H1 (cell line): ENCODE results near the gene PANX2. TPM values are rescaled to one million over a fixed set of nuclear protein-coding genes. Genes with fewer than 3 reads are reported as not detected.

ENCODE experiments used
- CTCF ChIA-PET: fragments of 300-600 bp; sonication (Branson Sonifier 250); formaldehyde crosslinking; loops from one replicate; lab custom pipeline; 2021; ENCODE audit not compliant: partially characterized antibody; lab: Charles Lee
- POLR2A ChIA-PET: fragments of 300-600 bp; sonication (Branson Sonifier 250); formaldehyde crosslinking; loops from one replicate; lab custom pipeline; 2021; ENCODE audit warnings: inconsistent platforms; ENCODE audit not compliant: partially characterized antibody; lab: Charles Lee
- DNase-seq, 2 experiments: peaks; one replicate each; pipeline versions ENCODE4 v3.0.0 to v3.0.0-alpha.2; 2010 to 2022; ENCODE audit warnings: low spot score in 2 of 2, low read depth in 1 of 2, mixed read lengths in 1 of 2
- FAIRE-seq: peaks from 2 replicates; lab custom pipeline; 2011; peaks lifted over from hg19 to GRCh38; lab: Jason Lieb, UNC
- H2AFZ ChIP-seq: 2 replicates; pipeline ENCODE4 v1.8.1; 2012; ENCODE audit warnings: low read length, inconsistent platforms
- H2AK5ac ChIP-seq: 2 replicates; pipeline ENCODE4 v1.6.1; 2013; ENCODE audit warnings: low read depth, low read length
- H2BK120ac ChIP-seq: replicated peaks from 2 replicates; pipeline ENCODE3; 2013; ENCODE audit warnings: low read depth, low read length, inconsistent platforms
- H2BK12ac ChIP-seq: 2 replicates; pipeline ENCODE4 v1.6.1; 2013; ENCODE audit warnings: low read depth, low read length
- H2BK15ac ChIP-seq: 2 replicates; pipeline ENCODE4 v1.6.1; 2013; ENCODE audit warnings: low read length
- H2BK20ac ChIP-seq: 2 replicates; pipeline ENCODE4 v1.6.1; 2013; ENCODE audit warnings: low read length
- H2BK5ac ChIP-seq: 2 replicates; pipeline ENCODE4 v1.6.1; 2013; ENCODE audit warnings: low read depth, low read length
- H3K14ac ChIP-seq: 2 replicates; pipeline ENCODE4 v1.6.1; 2013; ENCODE audit warnings: inconsistent platforms; ENCODE audit not compliant: insufficient read length
- H3K18ac ChIP-seq: 2 replicates; pipeline ENCODE4 v1.6.1; 2013; ENCODE audit warnings: low read length; ENCODE audit errors: extremely low read depth
- H3K23ac ChIP-seq: 2 replicates; pipeline ENCODE4 v1.6.1; 2013; ENCODE audit warnings: inconsistent platforms; ENCODE audit not compliant: insufficient read length
- H3K23me2 ChIP-seq: 2 replicates; pipeline ENCODE4 v1.6.1; 2013; ENCODE audit warnings: low read depth, low read length
- H3K27ac ChIP-seq: 2 replicates; pipeline ENCODE4 v1.6.1; 2011; ENCODE audit warnings: low read depth, low read length, inconsistent platforms
- H3K27me3 ChIP-seq, 4 experiments: replicated peaks in 1 of 4; 1 replicate in 1 of 4; 2 replicates in 3 of 4; pipeline versions ENCODE4 v1.6.1 to v1.8.1; 2011 to 2013; ENCODE audit warnings: low read length in 3 of 4, mild to moderate bottlenecking in 3 of 4, inconsistent platforms in 2 of 4, mixed read lengths in 2 of 4, moderate library complexity in 1 of 4; ENCODE audit not compliant: control insufficient read depth in 3 of 4, insufficient read depth in 3 of 4; ENCODE audit errors: extremely low read depth in 1 of 4
- H3K36me3 ChIP-seq, 4 experiments: 2 replicates each; pipeline versions ENCODE4 v1.6.1 to v1.8.1; 2011 to 2013; ENCODE audit warnings: mild to moderate bottlenecking in 4 of 4, low read length in 3 of 4, moderate library complexity in 2 of 4, control low read depth in 1 of 4, inconsistent platforms in 1 of 4; ENCODE audit not compliant: insufficient read depth in 4 of 4, control insufficient read depth in 2 of 4
- H3K4ac ChIP-seq: replicated peaks from 2 replicates; pipeline ENCODE3; 2013; ENCODE audit warnings: low read length, low read depth, mixed read lengths, inconsistent platforms; ENCODE audit not compliant: insufficient read length
- H3K4me1 ChIP-seq, 4 experiments: replicated peaks in 1 of 4; 1 replicate in 1 of 4; 2 replicates in 3 of 4; pipeline versions ENCODE4 v1.6.1 to v1.8.1; 2011 to 2013; ENCODE audit warnings: low read length in 3 of 4, inconsistent platforms in 2 of 4, mixed read lengths in 1 of 4; ENCODE audit not compliant: insufficient read depth in 4 of 4, control insufficient read depth in 3 of 4
- H3K4me2 ChIP-seq, 2 experiments: 2 replicates each; pipeline versions ENCODE4 v1.6.1 to v1.8.1; 2011 to 2013; ENCODE audit warnings: low read depth in 2 of 2, low read length in 2 of 2, control low read depth in 1 of 2, inconsistent platforms in 1 of 2, mild to moderate bottlenecking in 1 of 2; ENCODE audit not compliant: insufficient read depth in 1 of 2
- H3K4me3 ChIP-seq, 4 experiments: fragments of 200-600, 300-600 bp in 1 of 4; sonication (generic), shearing (Covaris generic), sonication (Bioruptor Twin) in 1 of 4; 2 replicates each; pipeline versions ENCODE4 v1.5.1 to v1.8.1; 2011 to 2016; ENCODE audit warnings: low read length in 4 of 4, low read depth in 3 of 4, control low read depth in 2 of 4, inconsistent platforms in 2 of 4, mild to moderate bottlenecking in 2 of 4, mixed read lengths in 1 of 4, moderate library complexity in 1 of 4; ENCODE audit not compliant: insufficient read depth in 2 of 4; ENCODE audit errors: extremely low read depth in 1 of 4
- H3K56ac ChIP-seq: replicated peaks from 2 replicates; pipeline ENCODE3; 2013; ENCODE audit warnings: low read depth, mild to moderate bottlenecking, mixed read lengths, low read length, inconsistent platforms; ENCODE audit not compliant: insufficient read length
- H3K79me1 ChIP-seq: 2 replicates; pipeline ENCODE4 v1.6.1; 2013; ENCODE audit warnings: low read depth, low read length, control low read depth
- H3K79me2 ChIP-seq, 2 experiments: 2 replicates each; pipeline versions ENCODE4 v1.6.1 to v1.8.1; 2012 to 2013; ENCODE audit warnings: low read length in 2 of 2, mild to moderate bottlenecking in 2 of 2, inconsistent platforms in 1 of 2; ENCODE audit not compliant: insufficient read depth in 2 of 2, control insufficient read depth in 1 of 2
- H3K9ac ChIP-seq, 4 experiments: replicated peaks in 1 of 4; 1 replicate in 1 of 4; 2 replicates in 3 of 4; pipeline versions ENCODE4 v1.6.1 to v1.8.1; 2011 to 2013; ENCODE audit warnings: low read depth in 3 of 4, low read length in 3 of 4, control low read depth in 2 of 4, mild to moderate bottlenecking in 2 of 4, moderate library complexity in 2 of 4, inconsistent platforms in 1 of 4; ENCODE audit errors: extremely low read depth in 1 of 4
- H3K9me3 ChIP-seq, 2 experiments: 2 replicates each; pipeline versions ENCODE4 v1.6.1 to v1.8.1; 2012 to 2013; ENCODE audit warnings: mild to moderate bottlenecking in 2 of 2, moderate library complexity in 2 of 2, control low read depth in 1 of 2, inconsistent platforms in 1 of 2, low read depth in 1 of 2, low read length in 1 of 2, mixed read lengths in 1 of 2; ENCODE audit not compliant: insufficient read depth in 2 of 2
- H4K20me1 ChIP-seq, 2 experiments: replicated peaks in 1 of 2; 2 replicates each; pipeline versions ENCODE3 to v1.8.1; 2011 to 2013; ENCODE audit warnings: inconsistent platforms in 2 of 2, low read length in 2 of 2, mild to moderate bottlenecking in 1 of 2; ENCODE audit not compliant: insufficient read depth in 2 of 2, control insufficient read depth in 1 of 2
- H4K5ac ChIP-seq: 2 replicates; pipeline ENCODE4 v1.6.1; 2013; ENCODE audit warnings: low read length, low read depth, mixed read lengths, inconsistent platforms; ENCODE audit not compliant: insufficient read length
- H4K8ac ChIP-seq: 2 replicates; pipeline ENCODE4 v1.8.0; 2013; ENCODE audit warnings: mild to moderate bottlenecking, moderate library complexity, low read length, inconsistent platforms; ENCODE audit not compliant: insufficient read depth; ENCODE audit errors: extremely low read depth
- H4K91ac ChIP-seq: replicated peaks from 2 replicates; pipeline ENCODE3; 2013; ENCODE audit warnings: low read length, mixed read lengths, inconsistent platforms; ENCODE audit not compliant: insufficient read length
- ASH2L ChIP-seq: fragments of 200-600, 300-600 bp; sonication (generic); IDR thresholded peaks from one replicate; pipeline ENCODE4 v1.7.1; 2017; ENCODE audit warnings: low read length
- BACH1 ChIP-seq: IDR thresholded peaks from 2 replicates; pipeline ENCODE4 v1.6.1; 2012; ENCODE audit warnings: low read length, improper control_type of control experiment
- CHD1 ChIP-seq: IDR thresholded peaks from 2 replicates; pipeline ENCODE4 v1.6.1; 2012; ENCODE audit warnings: low read depth, low read length, improper control_type of control experiment
- HDAC6 ChIP-seq: IDR thresholded peaks from one replicate; pipeline ENCODE4 v1.7.1; 2012; ENCODE audit warnings: low read depth, mild to moderate bottlenecking, inconsistent platforms, low read length, moderate library complexity
- KDM1A ChIP-seq: fragments of 200-600, 300-600 bp; sonication (generic); IDR thresholded peaks from 2 replicates; pipeline ENCODE4 v1.7.1; 2016; ENCODE audit warnings: mild to moderate bottlenecking, low read length, borderline replicate concordance
- NANOG ChIP-seq: IDR thresholded peaks from 2 replicates; pipeline ENCODE4 v1.6.1; 2011; ENCODE audit warnings: low read length, low read depth, mild to moderate bottlenecking, inconsistent platforms; ENCODE audit not compliant: insufficient read depth, poor library complexity, severe bottlenecking
- PHF8 ChIP-seq: fragments of 200-600 bp; sonication (generic); conservative IDR thresholded peaks from 2 replicates; pipeline ENCODE4 v1.7.1; 2012; ENCODE audit warnings: low read depth, mild to moderate bottlenecking, inconsistent platforms, low read length, moderate library complexity
- POU5F1 ChIP-seq: IDR thresholded peaks from 2 replicates; pipeline ENCODE4 v1.6.1; 2011; ENCODE audit warnings: low read depth, mild to moderate bottlenecking, low read length, moderate library complexity
- SP2 ChIP-seq: IDR thresholded peaks from 2 replicates; pipeline ENCODE4 v1.6.1; 2012; ENCODE audit warnings: mild to moderate bottlenecking, low read length, inconsistent platforms
- WGBS, 2 experiments: shearing (Covaris generic) in 1 of 2; methylation state at CpG; one replicate each; pipeline versions ENCODE4 v1.1.6 to v1.1.7; 2013 to 2015; ENCODE audit warnings: low lambda C conversion rate in 2 of 2, mixed read lengths in 2 of 2, inconsistent platforms in 1 of 2, low coverage in 1 of 2, missing lambda C conversion rate in 1 of 2; ENCODE audit not compliant: insufficient replicate concordance in 2 of 2, insufficient coverage in 1 of 2, insufficient read length in 1 of 2; ENCODE audit errors: extremely low coverage in 1 of 2, missing lambda C conversion rate in 1 of 2; 5-methylcytosine and 5-hydroxymethylcytosine counted together
- polyA plus RNA-seq, 7 experiments: library from polyadenylated mRNA; depleted of rRNA in 3 of 7; stranded (reverse) in 5 of 7; unstranded in 2 of 7; fragments of >200 nt in 5 of 7; fragments of 200-250 nt in 2 of 7; gene quantifications; 1 replicate in 5 of 7; 2 replicates in 1 of 7; 4 replicates in 1 of 7; pipeline versions ENCODE4 v1.2.1 to v1.2.3, GENCODE V29; 2011 to 2013; ENCODE audit warnings: missing spikeins in 2 of 7, mixed read lengths in 2 of 7
- total RNA-seq: library from RNA; stranded (reverse); fragmentation: NEBNext Ultra II Directional; extraction: Animal tissue kit (Norgen Biotek cat#: 25700); gene quantifications from 2 replicates; pipeline ENCODE4 v1.2.1, GENCODE V29; 2021
- TF ChIP-seq, protein P1 (sequence below), 3 experiments: IDR thresholded peaks; 1 replicate in 2 of 3; 2 replicates in 1 of 3; pipeline versions ENCODE4 v1.5.1 to v1.6.1; 2011; ENCODE audit warnings: low read length in 3 of 3, mild to moderate bottlenecking in 3 of 3, inconsistent platforms in 2 of 3, low read depth in 1 of 3, moderate library complexity in 1 of 3; ENCODE audit not compliant: insufficient read depth in 1 of 3; ENCODE audit errors: control extremely low read depth in 1 of 3

The PANX2 gene
- total and polyA plus RNA-seq, 2 of the 8 experiments (the other 6 are each of a cell fraction or from before 2014, with no cell fraction given) = 3.5 to 5.0 TPM

DNA sequence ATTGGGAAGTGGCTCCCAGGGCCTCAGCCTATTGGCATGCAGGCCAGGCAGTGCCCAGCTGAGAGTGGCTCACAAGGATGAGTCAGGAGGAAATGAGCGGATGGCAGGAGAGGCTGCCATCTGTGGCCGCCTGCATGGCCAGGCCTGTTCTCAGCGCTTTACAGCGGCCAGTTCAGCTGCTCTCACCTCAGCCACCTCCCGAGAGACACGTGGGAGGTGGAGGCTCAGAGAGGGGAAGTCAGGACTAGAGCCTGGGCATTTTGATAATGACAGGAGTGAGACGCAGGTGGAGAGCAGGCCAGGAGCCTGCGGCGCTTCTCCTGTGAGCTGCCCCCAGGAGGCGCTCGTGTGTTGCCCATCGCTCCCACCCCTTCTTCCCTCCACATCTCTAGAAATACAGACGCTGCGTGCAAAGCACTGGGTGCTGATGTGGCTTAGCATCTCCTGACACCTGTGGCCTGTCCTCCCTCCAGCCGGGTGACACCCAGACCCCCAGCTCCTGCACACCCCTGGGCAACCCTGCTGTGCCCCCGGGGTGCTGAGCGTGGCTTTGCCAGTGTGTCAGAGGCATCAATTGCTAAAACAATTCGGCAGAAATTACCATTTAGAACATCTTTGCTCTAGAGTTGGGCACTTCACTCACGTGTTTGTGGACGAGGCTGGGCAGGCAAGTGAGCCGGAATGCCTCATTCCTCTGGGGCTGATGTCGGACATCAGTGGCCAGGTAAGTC, 21.4 kb upstream of the PANX2 start:
- Histone ChIP-seq H2AFZ (no peak overlapping the region), H2BK12ac (no peak overlapping the region; the same call in 1 of the 2 replicates), H3K4me1 (peaks cover 0 to 4% (median 0%) of the 10 kb centered on the region in 4 experiments; a peak in 3 of 7 replicates), H3K27me3 (peaks cover 0 to 8% (median 2%) of the 10 kb centered on the region in 4 experiments; a peak in 2 of 7 replicates), H3K14ac (no peak overlapping the region), H3K79me2 (no peaks in the 10 kb centered on the region), H3K36me3 (no peaks in the 10 kb centered on the region), H3K9ac (no peak overlapping the region), H3K9me3 (no peaks in the 10 kb centered on the region), H2AK5ac (no peak overlapping the region), H3K4me3 (no peak overlapping the region), H2BK5ac (no peak overlapping the region), H3K4ac (no peak overlapping the region), H2BK15ac (no peak overlapping the region), H3K27ac (no peak overlapping the region), H3K79me1 (no peaks in the 10 kb centered on the region), H3K4me2 (no peak overlapping the region), H3K23ac (no peak overlapping the region), H4K20me1 (peaks cover 0 to 3% of the 10 kb centered on the region in 2 experiments), H3K18ac (no peak overlapping the region), H3K56ac (no peak overlapping the region), H2BK120ac (no peak overlapping the region), H3K23me2 (no peaks in the 10 kb centered on the region), H4K8ac (no peak overlapping the region; the same call in 1 of the 2 replicates), H4K91ac (no peak overlapping the region), H2BK20ac (no peak overlapping the region), H4K5ac (no peak overlapping the region)
- ChIA-PET CTCF (interaction anchor here (0.7 to 9.4 kb wide), 35 partner anchors 9 to 217 kb away, joined by 3 to 83 read pairs (median 4); partner anchors contain the start of genes IL17REL and MOV10L1), POLR2A (interaction anchor here (1.0 kb wide), 1 partner anchor 69 kb away, joined by 4 read pairs; no protein-coding TSS in a partner anchor)
- WGBS, 2 experiments = 34% methylated on average over 22 of the region's 22 CpGs; no CpG with 5 or more reads in 1 of the 2 experiments
- FAIRE-seq = peak; percentile 60
- DNase-seq = peak; percentile 57 to 82
- TF ChIP-seq NANOG (no peak), SP2 (no peak), BACH1 (no peak), POU5F1 (no peak), ASH2L (no peak), HDAC6 (no peak), KDM1A (no peak), PHF8 (no peak), CHD1 (no peak)
- TF ChIP-seq, protein P1, sequence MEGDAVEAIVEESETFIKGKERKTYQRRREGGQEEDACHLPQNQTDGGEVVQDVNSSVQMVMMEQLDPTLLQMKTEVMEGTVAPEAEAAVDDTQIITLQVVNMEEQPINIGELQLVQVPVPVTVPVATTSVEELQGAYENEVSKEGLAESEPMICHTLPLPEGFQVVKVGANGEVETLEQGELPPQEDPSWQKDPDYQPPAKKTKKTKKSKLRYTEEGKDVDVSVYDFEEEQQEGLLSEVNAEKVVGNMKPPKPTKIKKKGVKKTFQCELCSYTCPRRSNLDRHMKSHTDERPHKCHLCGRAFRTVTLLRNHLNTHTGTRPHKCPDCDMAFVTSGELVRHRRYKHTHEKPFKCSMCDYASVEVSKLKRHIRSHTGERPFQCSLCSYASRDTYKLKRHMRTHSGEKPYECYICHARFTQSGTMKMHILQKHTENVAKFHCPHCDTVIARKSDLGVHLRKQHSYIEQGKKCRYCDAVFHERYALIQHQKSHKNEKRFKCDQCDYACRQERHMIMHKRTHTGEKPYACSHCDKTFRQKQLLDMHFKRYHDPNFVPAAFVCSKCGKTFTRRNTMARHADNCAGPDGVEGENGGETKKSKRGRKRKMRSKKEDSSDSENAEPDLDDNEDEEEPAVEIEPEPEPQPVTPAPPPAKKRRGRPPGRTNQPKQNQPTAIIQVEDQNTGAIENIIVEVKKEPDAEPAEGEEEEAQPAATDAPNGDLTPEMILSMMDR (IDR thresholded peaks at IDR 0.05; ENCODE audit: control extremely low read depth in 1 of 3, insufficient read depth in 1 of 3, low read depth in 1 of 3, low read length in 3 of 3) = peak; percentile 90 to 94 (median 94)
